Erythroblast (primary cell): ENCODE results near the gene KIFC3.
A peak's percentile ranks its signal among the peaks of the same experiment; 100 is the strongest.
"Not testable (repeated sequence)": the region's sequence is repeated elsewhere in the genome, so short reads cannot be mapped to it uniquely, and the experiment has no call there.

Experiments used
- DNase-seq, 2 experiments: peaks; one replicate each; lab custom pipeline; 2025; lab: John Stamatoyannopoulos, UW
- GATA1 ChIP-seq: IDR thresholded peaks from 2 replicates; pipeline ENCODE4 v1.6.1; 2011; ENCODE audit warnings: low read depth, mild to moderate bottlenecking, control low read depth, low read length, moderate library complexity
- POLR2A ChIP-seq: IDR thresholded peaks from 2 replicates; pipeline ENCODE4 v1.6.1; 2011; ENCODE audit warnings: mild to moderate bottlenecking, low read length

The KIFC3 gene

GRCh38 chr16:57750796-57751538 is 51.3 kb downstream of the KIFC3 start:
- TF ChIP-seq GATA1, result no peak
- TF ChIP-seq POLR2A, result no peak
- no peak for DNase-seq

- TF ChIP-seq GATA1 (no peak), POLR2A (no peak)
- DNase-seq, result no peak
Observed at GRCh38 chr16:57749856-57750452, 52.3 kb downstream of the KIFC3 start.

DNA sequence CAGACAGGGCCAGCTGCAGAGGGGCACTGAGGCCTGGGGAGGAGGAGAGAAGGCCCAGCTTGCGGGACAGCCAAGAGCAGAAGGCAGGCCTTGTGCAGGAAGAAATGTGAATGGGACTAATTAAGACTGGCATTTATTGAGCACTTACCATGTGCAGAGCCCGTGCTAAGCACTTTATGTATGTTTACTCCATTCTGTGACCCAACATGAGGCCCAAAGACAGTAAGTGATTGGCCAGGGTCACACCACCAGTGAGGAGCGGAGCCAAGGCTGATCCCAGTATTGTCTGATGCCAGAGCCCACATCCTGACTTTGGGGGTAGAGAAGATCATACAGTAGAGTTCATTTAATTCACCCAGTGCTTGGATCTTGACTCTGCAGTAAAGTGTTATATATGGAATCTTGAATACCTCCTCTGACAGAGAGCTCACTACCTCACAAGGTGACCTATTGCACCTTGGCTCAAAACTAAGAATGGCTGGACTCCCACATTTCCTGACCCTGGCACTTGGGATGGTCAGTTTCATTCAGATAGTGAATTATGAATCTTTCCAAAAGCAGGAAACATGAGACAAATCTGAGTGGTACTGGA is 53.1 kb downstream of the KIFC3 start:
- no peak for DNase-seq
- TF ChIP-seq POLR2A (no peak), GATA1 (no peak)

GRCh38 chr16:57748596-57748995 is 53.7 kb downstream of the KIFC3 start:
- TF ChIP-seq GATA1 (no peak), POLR2A (no peak)
- DNase-seq, result no peak

DNA sequence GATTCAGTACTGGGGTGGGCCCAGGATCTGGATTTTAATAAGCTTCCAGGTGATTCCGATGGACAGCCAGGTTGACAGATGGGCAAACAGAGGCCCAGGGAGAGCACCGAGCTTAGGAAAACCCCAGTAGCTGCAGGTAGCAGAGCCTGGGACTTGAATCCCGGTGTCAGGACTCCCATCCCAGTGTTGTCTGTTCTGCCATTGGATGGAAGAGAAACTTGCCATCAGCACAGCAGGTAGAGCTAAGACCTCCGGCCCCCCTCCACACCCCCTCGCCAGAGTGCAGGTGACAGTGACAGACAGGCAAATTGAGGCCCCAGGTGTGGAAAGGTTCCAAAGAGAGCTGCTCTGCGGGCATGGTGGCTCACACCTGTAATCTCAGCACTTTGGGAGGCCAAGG is 54.3 kb downstream of the KIFC3 start:
- TF ChIP-seq POLR2A, result no peak
- no peak for TF ChIP-seq GATA1
- DNase-seq, result no peak

DNA sequence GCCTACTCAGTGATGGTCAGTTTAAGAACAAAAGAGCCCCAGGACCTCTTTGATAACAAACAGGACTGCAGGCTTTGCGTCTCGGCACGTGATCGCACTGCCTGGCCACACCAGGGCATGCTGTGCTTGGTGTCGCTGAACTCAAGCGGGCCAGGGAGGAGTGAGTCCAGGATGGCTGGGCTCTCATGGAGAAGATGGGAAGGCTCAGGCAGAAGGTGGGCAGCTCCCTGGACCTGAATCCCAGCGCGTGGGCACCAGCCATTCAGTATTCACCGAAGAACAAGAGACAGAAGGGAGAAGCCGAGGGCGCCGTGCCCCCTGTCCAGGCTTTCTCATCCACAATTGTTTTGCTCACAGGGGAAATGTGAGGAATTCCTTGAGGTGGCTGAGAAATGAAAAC is 54.8 kb downstream of the KIFC3 start:
- TF ChIP-seq POLR2A, result no peak
- TF ChIP-seq GATA1, result no peak
- DNase-seq, result no peak

DNA sequence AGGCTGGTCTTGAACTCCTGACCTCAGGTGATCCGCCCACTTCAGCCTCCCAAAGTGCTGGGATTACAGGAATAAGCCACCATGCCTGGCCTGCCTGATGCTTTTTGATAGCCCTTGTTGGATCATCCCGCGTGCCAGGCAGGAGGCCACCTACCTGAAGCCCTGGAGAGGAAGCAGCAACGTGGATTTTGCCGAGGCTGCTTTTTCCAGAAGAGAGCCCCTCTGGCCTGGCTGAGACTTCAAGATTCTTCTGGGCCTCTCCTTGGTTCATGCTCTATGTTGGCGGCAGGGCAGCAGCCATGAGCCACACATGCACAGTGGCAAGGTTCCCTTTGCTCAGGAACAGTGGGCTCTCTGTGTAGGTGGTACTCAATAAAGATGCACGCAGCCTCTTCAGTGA is 55.2 kb downstream of the KIFC3 start:
- no peak for TF ChIP-seq POLR2A
- TF ChIP-seq GATA1, result no peak
- DNase-seq, result no peak

DNA sequence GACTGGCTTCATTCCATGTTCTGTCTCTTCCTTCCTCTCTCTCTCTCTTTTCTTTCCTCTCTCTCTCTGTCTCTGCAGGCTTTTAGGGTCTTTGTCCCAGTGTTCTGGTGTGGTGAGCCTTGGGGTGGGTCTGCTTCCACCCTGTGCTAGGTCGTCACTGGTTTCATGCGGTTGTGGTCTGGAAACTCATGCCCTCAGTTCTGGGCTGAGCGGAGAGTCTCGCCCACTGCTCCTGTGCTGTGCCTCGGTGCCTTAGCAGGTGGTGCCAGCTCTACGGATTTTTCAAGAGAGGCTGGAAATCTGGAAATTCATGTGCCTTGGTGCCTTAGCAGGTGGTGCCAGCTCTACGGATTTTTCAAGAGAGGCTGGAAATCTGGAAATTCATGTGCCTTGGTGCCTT is 56.0 kb downstream of the KIFC3 start:
- not testable (repeated sequence) for DNase-seq

DNA sequence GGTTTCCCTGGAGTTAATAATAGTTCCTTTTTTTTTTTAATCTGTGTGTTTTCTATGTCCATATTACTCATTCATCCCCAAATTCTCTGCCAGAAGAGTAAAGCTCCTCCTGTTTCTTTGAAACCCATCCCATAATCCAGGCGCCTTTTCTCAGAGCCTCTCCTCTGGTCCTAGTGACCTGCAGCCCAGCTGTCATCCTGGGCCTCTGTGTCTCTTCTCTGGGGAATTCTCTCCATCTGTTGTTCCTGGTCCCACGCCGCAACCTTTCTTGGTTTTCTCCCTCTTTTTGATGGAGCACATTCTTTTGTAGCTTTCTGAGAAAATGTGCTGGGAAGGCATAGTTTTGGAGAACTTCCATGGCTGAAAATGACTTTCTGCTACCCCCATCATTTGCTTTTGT is 56.5 kb downstream of the KIFC3 start:
- no peak for TF ChIP-seq GATA1
- no peak for TF ChIP-seq POLR2A
- DNase-seq, result no peak

DNA sequence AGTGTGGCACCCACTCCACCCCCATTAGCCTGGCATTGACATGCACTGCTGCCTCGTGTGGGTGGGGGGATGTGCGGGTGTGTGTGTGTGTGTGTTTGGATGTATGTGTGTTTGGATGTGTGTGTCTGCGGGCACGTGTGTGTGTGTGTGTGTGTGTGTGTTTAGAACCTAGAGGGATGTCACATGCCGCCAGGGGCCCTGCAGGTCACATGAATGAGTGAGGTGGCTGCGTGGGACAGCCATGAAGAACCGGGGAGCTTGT is 57.7 kb downstream of the KIFC3 start:
- TF ChIP-seq GATA1, result no peak
- no peak for TF ChIP-seq POLR2A
- DNase-seq, result no peak

DNA sequence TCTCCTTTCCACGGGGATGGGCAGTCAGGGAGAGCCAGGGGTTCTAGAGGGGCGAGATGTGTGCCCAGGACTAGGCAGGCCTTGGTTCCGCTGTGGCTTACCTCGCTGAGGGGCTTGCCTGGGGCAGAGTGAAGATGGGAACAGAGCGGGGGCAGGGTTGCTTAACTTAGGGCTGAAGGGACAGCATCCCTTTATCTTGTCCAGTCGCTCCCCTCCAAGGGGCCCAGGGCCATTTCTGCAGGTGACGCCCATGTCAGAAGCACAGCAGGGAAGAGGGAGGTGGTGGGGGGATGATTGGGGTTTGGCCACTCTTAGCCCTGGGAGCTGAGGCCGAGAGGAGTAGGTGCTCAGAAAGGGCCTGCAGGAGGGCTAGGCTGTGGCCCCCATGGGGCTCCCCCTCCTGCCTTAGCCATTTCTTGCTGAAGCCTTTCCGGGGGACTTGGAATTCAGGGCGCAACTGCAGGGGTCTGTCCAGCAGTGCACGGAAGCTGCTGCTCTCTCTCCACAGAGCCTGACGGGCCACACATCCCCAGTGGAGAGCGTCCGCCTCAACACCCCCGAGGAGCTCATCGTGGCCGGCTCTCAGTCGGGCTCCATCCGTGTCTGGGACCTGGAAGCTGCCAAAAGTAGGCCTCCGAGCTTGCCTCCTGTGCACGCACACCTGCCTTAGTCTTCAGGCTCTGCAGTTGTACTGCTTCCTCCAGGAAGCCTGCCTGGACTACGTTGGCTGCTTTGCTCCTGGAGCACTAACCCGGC is 58.2 kb downstream of the KIFC3 start:
- TF ChIP-seq POLR2A (no peak), GATA1 (no peak)
- DNase-seq, result peak; percentile 10 to 27

DNA sequence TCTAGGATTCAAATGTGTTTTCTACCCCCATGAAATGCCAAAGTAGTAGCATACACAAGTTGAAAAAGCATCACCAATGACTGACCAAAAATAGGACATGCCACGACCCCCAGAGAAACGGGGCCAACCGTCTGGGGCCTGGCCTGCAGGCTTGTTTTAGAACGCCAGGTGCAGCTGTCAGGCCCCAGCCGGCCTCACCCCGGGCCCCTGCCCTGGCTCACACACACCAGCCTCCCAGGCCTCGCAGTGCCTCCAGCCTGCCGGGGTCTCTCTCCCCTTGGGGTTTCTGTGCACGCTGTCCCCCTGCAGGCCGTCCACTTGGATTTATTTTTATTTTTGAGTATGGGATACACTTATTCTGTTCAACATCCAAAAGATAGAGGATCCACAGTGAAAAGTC is 58.8 kb downstream of the KIFC3 start:
- no peak for DNase-seq
- TF ChIP-seq POLR2A (no peak), GATA1 (no peak)

- no peak for DNase-seq
- TF ChIP-seq GATA1, result no peak
Observed at GRCh38 chr16:57742543-57742942, 59.7 kb downstream of the KIFC3 start.

DNA sequence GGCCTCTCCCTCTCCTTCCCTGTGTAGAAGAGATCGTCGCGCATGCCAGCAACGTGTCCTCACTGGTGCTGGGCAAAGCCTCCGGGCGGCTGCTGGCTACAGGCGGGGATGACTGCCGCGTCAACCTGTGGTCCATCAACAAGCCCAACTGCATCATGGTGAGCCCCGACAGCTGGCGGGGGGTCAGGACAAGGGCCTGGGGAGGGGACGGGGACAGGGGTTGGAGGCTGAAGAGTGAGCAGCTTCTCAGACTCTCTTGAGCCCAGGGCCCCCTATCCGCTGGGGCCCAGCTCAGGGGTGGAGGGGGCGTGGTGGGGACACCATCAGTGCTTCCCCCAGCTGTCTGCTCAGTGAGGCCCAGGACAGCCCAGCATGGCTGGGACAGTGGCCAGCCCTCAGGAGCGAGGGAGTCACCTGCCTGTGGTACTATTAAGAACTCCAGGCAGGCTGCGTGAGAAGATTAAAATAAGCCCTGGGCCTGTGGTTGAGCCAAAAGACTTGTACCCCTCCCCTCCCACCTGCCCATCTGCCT is 60.6 kb downstream of the KIFC3 start:
- TF ChIP-seq GATA1 (no peak), POLR2A (no peak)
- no peak for DNase-seq
